HepG2 (cell line): ENCODE data around the gene KCNH6. TPM values are rescaled to one million over a fixed set of nuclear protein-coding genes. Genes with fewer than 3 reads are reported as not detected.

Experiments
- BCL3 ChIP-seq: sonication (generic); formaldehyde crosslinking; IDR thresholded peaks from 2 replicates; pipeline ENCODE4 v1.5.1; 2020; ENCODE audit warnings: mild to moderate bottlenecking, missing genetic modification reagents, moderate library complexity
- CHD2 ChIP-seq: IDR thresholded peaks from 2 replicates; pipeline ENCODE4 v1.6.1; 2011; ENCODE audit warnings: low read depth, low read length, improper control_type of control experiment
- CREB1 ChIP-seq, 2 experiments: fragments of 450-650 bp in 1 of 2; IDR thresholded peaks; 2 replicates each; pipeline ENCODE4 v1.6.1; 2016 to 2017; ENCODE audit warnings: control low read depth in 1 of 2, mild to moderate bottlenecking in 1 of 2, missing compliant biosample characterization in 1 of 2, missing genetic modification characterization in 1 of 2
- ELF3 ChIP-seq: IDR thresholded peaks from 2 replicates; pipeline ENCODE4 v1.6.1; 2016; ENCODE audit warnings: missing genetic modification reagents, missing compliant biosample characterization
- FOXP4 ChIP-seq: sonication (generic); formaldehyde crosslinking; IDR thresholded peaks from 2 replicates; pipeline ENCODE4 v1.4.0; 2020; ENCODE audit warnings: missing genetic modification reagents
- HMG20A ChIP-seq: IDR thresholded peaks from 2 replicates; pipeline ENCODE4 v1.6.1; 2016; ENCODE audit warnings: borderline replicate concordance
- JDP2 ChIP-seq: sonication (generic); formaldehyde crosslinking; IDR thresholded peaks from 2 replicates; pipeline ENCODE4 v1.8.1; 2022; ENCODE audit warnings: missing genetic modification reagents, borderline replicate concordance
- MEF2D ChIP-seq: sonication (generic); formaldehyde crosslinking; IDR thresholded peaks from 2 replicates; pipeline ENCODE4 v1.5.1; 2020; ENCODE audit warnings: mild to moderate bottlenecking, missing genetic modification reagents
- NFRKB ChIP-seq: fragments of 450-650 bp; IDR thresholded peaks from 2 replicates; pipeline ENCODE4 v1.6.1; 2017
- PBX3 ChIP-seq: sonication (generic); formaldehyde crosslinking; IDR thresholded peaks from 2 replicates; pipeline ENCODE4 v1.8.1; 2023; ENCODE audit warnings: missing genetic modification reagents, inconsistent platforms, borderline replicate concordance
- RELA ChIP-seq: sonication (generic); formaldehyde crosslinking; IDR thresholded peaks from 2 replicates; pipeline ENCODE4 v1.4.0; 2020; ENCODE audit warnings: missing genetic modification reagents
- SIX4 ChIP-seq: sonication (generic); formaldehyde crosslinking; IDR thresholded peaks from 2 replicates; pipeline ENCODE4 v1.4.0; 2020; ENCODE audit warnings: missing genetic modification reagents
- SRSF1 ChIP-seq: fragments of 200-400 bp; formaldehyde crosslinking; optimal IDR thresholded peaks from 2 replicates; pipeline ENCODE3; 2017; ENCODE audit warnings: mild to moderate bottlenecking, low read depth, low read length, moderate library complexity
- THAP11 ChIP-seq: IDR thresholded peaks from 2 replicates; pipeline ENCODE4 v1.6.1; 2016; ENCODE audit warnings: missing biosample characterization, missing genetic modification reagents
- ZNF10 ChIP-seq: sonication (generic); formaldehyde crosslinking; IDR thresholded peaks from 2 replicates; pipeline ENCODE4 v1.4.0; 2020; ENCODE audit warnings: mild to moderate bottlenecking, low read depth, missing genetic modification reagents, borderline replicate concordance
- ZNF205 ChIP-seq: IDR thresholded peaks from 2 replicates; pipeline ENCODE4 v1.6.1; 2018; ENCODE audit warnings: missing biosample characterization, missing genetic modification reagents
- ZNF513 ChIP-seq: sonication (generic); formaldehyde crosslinking; conservative IDR thresholded peaks from 2 replicates; pipeline ENCODE4 v1.5.0; 2020; ENCODE audit warnings: missing genetic modification reagents
- ZNF597 ChIP-seq: sonication (generic); formaldehyde crosslinking; IDR thresholded peaks from 2 replicates; pipeline ENCODE4 v1.5.0; 2020; ENCODE audit warnings: missing genetic modification reagents
- ZNF616 ChIP-seq: sonication (generic); formaldehyde crosslinking; IDR thresholded peaks from 2 replicates; pipeline ENCODE4 v1.5.0; 2020; ENCODE audit warnings: low read depth, mild to moderate bottlenecking, missing genetic modification reagents
- ZNF639 ChIP-seq: conservative IDR thresholded peaks from 2 replicates; pipeline ENCODE4 v1.6.1; 2018; ENCODE audit warnings: missing genetic modification reagents
- ZNF75D ChIP-seq: sonication (generic); formaldehyde crosslinking; IDR thresholded peaks from 2 replicates; pipeline ENCODE4 v1.8.1; 2023; ENCODE audit warnings: missing genetic modification reagents, mild to moderate bottlenecking, borderline replicate concordance
- polyA plus RNA-seq, 8 experiments: library from polyadenylated mRNA; depleted of rRNA in 3 of 8; stranded (reverse) in 7 of 8; unstranded in 1 of 8; fragments of >200 nt; fragmentation: Illumina TruSeq in 4 of 8; extraction: Trizol in 4 of 8; gene quantifications; 2 replicates each; pipeline versions ENCODE4 v1.2.1 to v1.2.3, GENCODE V29; 2011 to 2016; ENCODE audit warnings: low read depth in 4 of 8, missing spikeins in 1 of 8, mixed read lengths in 1 of 8; ENCODE audit not compliant: insufficient read depth in 1 of 8
- total RNA-seq, 5 experiments: library from RNA; depleted of rRNA; stranded (reverse); fragments of >200 nt; fragmentation: Illumina TruSeq; extraction: Trizol; gene quantifications; 2 replicates each; pipeline ENCODE4 v1.2.3, GENCODE V29; 2016; ENCODE audit warnings: low read depth in 1 of 5

Gene KCNH6
- total and polyA plus RNA-seq, 2 of the 13 experiments (the other 11 are each of a cell fraction or from before 2014, with no cell fraction given), result 0.05 to 0.18 TPM

GRCh38 chr17:63519972-63520882 lies 2.9 kb upstream of the KCNH6 start (continued):
- TF ChIP-seq PBX3 (no peak), CREB1 (IDR thresholded peaks at IDR 0.05) (no peak), CREB1 (CRISPR knock-in tag; IDR thresholded peaks at IDR 0.05) (no peak), BCL3 (CRISPR knock-in tag) (no peak; the same call in 1 of the 2 replicates), THAP11 (CRISPR knock-in tag) (peak; percentile 74), MEF2D (CRISPR knock-in tag) (peak; percentile 78; the same call in 1 of the 2 replicates), ZNF513 (CRISPR knock-in tag) (no peak), SRSF1 (no peak), ZNF10 (CRISPR knock-in tag) (no peak), ELF3 (peak; percentile 80), SIX4 (CRISPR knock-in tag) (no peak; the same call in 1 of the 2 replicates), ZNF616 (CRISPR knock-in tag) (no peak), ZNF75D (CRISPR knock-in tag) (no peak), HMG20A (peak; percentile 94; the same call in 1 of the 2 replicates), CHD2 (0 out of 2 replicates have a peak, but pooled peaks have one; percentile 58), NFRKB (no peak), RELA (CRISPR knock-in tag) (no peak), ZNF205 (CRISPR knock-in tag) (peak; percentile 73), FOXP4 (CRISPR knock-in tag) (peak; percentile 92), ZNF639 (CRISPR knock-in tag) (no peak), JDP2 (CRISPR knock-in tag) (no peak; the same call in 1 of the 2 replicates), ZNF597 (no peak)
